DOHH2 (cell line): ENCODE measurements around the gene MED17.

Experiments
- CTCF ChIP-seq: fragments of 200-600 bp; sonication (generic); IDR thresholded peaks from one replicate; pipeline ENCODE4 v1.5.1; 2014; ENCODE audit warnings: antibody characterized with exemption, mild to moderate bottlenecking, low read depth, low read length; ENCODE audit not compliant: poor library complexity, severe bottlenecking
- EZH2phosphoT487 ChIP-seq: fragments of 200-600 bp; sonication (generic); IDR thresholded peaks from 2 replicates; pipeline ENCODE4 v1.6.1; 2017; ENCODE audit warnings: borderline replicate concordance, mild to moderate bottlenecking, antibody characterized with exemption, low read length, moderate library complexity, mixed read lengths

DNA sequence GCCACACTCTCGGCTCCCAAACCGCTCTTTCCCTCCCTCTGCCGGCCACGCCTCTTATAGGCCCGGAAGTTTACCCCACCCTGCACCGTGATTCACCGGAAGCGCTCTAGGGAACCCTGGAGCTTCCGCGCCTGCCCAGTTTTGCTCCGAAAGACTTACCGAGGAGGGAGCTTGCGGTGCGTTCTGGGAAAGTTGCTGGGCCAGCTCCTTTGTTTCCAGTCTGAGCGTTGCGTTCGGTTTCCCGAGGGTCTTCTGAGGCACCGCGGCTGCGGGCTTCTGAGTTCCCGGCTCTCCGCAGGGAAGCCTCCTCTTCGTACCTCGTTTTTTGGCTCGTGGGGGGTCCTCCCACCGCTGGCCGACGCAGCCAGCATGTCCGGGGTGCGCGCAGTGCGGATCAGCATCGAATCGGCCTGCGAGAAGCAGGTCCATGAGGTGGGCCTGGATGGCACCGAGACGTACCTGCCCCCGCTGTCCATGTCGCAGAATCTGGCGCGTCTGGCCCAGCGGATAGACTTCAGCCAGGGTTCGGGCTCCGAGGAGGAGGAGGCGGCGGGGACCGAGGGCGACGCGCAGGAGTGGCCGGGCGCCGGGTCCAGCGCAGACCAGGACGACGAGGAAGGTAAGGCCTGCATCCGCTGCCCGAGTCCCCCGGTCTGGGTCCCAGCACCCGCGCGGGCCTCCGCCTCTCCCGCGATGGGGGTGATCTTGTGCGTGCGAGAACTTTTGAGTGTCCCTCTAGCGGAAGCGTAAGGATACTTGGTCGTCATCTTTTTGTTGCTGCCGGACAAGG lies at the start of gene MED17:
- TF ChIP-seq CTCF (peak; percentile 51), EZH2phosphoT487 (no peak)
